NOMO-1 treated with DMSO at 0.1 percent for 48 hours (cell line): Measurements from ENCODE around the gene PHF12.
"Not testable (repeated sequence)": the region's sequence is repeated elsewhere in the genome, so short reads cannot be mapped to it uniquely, and the experiment has no call there.

Experiments
- DNase-seq: peaks from one replicate; lab custom pipeline; 2025; ENCODE audit not compliant: unreplicated experiment; lab: John Stamatoyannopoulos, UW

PHF12 gene

DNA sequence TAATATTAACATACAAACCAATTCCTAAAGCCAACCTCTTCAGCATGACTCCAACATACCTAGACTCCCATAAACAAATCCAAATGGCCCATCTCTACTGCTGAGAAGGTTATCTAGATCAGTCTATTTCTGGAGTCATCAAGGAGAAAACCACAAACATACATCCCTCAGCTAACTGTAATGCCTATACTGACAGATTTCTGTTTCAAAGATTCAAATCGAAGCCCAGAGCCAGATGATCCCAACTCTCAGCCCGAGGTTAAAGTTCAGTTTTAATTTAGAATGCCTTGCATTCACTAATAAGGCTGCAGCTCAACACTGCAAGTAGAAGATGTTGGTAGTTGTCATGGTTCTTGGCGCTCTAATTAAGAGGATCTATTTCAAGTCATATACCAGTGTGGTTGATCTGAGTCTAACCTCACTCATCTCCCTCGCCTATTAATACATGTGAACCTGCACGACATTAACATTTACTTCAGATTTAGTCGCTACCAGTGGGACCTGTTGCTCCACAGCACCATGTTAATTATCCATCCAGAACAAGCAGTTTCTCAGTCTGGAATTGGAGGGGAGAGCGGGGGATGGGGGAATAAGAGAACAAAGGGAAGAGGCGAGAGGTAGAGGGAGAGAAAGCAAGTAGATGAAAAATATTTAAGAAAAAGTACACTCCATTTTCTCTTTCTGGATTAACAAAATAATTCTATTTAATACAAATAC, 15.4 kb downstream of the PHF12 start:
- no peak for DNase-seq

DNA sequence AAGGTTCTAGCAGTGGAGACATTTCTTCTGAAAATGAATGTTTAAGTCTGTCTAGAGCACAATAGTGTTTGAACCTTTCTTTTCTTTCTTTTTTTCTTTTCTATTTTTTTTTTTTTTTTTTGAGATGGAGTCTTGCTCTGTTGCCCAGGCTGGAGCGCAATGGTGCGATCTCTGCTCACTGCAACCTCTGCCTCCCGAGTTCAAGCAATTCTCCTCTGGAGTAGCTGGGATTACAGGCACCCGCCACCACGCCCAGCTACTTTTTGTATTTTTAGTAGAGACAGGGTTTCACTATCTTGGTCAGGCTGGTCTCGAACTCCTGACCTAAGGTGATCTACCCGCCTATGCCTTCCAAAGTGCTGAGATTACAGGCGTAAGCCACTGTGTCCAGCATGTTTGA, 16.8 kb downstream of the PHF12 start:
- not testable (repeated sequence) for DNase-seq

DNA sequence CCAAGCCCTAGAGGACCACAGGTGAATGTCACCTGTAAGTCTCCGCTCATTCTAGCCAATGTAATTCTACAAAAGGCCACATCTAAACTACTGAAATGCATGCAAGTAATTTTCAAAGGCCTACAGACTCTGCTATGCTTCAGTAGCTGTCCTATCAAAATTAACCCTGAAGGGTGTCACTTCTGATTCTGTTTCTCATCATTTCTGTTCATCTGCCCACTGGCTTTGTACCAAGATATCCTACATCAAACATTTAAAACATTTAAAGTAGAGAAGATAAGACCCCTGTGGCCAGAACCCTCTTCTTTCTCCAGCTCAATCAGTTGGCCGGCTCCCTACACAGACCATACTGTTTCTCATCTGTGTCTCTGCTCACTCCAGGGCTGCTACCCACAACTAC, 21.5 kb downstream of the PHF12 start:
- no peak for DNase-seq

DNA sequence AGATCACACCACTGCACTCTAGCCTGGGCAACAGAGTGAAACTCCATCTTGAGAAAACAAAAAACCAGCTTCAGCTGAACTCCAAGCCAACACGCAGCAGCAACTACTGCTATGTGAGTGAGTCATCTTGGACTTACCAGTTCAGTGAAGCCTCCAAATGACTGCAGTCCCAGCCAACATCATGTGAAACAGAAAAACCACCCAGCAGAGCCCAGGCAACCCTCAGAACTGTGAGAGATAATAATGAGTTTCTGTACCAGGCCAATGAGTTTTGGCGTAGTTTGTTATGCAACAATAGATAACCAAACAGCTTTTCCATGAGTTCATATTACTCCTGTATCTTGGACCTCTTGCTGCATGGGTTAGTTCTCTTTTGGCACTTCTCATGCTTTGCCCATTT, 23.3 kb downstream of the PHF12 start:
- DNase-seq: no peak

DNA sequence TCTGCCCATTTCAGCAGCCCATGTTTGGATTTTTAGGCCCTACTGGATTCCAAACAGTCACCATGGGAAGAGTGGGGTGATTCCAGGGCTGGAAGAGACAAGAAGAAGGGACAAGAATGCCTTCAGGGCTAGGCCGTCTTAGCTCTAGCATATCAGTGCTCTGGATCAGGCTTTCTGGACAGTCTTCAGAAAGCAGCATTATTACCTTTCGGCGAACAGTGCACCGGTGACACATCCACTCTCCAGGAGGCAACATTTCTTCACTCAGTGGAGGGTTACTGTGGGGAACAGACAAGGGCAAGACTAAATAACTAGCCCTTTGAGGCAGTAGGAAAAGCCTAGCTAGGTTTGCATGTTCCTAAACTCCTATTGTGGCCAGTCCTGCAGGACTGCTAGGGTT, 24.5 kb downstream of the PHF12 start:
- DNase-seq: no peak

DNA sequence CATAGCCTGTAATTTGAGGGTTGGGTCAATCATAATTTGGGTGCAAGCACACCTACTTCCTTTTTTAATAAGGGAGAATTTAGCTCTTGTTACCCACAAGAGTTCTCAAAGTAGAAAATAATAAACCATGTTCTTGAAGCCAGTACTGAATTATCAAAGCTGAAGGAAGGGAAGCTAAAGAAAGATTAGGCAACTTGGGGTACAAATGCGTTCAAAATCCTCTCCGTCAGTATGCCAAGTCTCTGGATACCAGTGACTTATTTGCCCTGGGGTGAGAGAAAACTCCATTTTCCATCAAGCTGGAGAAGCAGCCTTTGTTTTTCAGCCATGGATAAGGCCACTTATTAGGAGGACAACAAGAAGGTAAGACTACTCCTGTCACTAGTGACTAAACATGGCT, 25.0 kb downstream of the PHF12 start:
- peak; percentile 79 for DNase-seq

DNA sequence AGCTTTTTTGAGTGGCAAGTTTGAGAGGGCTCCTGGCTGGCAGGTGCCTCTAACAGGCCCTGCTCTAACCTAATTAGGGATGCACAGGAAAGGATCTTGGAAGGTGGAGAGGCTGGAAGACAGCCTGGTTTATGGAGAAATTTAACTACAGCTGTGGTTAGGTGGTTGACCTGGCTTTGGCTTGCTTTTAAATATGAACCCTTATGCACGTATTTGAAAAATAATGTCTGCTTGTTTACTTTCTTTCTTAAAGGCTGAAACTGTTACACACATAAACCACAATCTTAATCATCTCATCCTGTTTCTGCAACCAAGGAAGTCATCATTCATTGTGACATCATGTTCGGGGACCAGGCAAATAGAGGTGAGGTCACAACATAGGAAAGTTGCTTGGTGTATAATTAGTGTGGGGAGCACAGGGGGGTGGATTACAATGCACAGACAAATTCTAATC, 25.4 kb downstream of the PHF12 start:
- DNase-seq: peak; percentile 92

DNA sequence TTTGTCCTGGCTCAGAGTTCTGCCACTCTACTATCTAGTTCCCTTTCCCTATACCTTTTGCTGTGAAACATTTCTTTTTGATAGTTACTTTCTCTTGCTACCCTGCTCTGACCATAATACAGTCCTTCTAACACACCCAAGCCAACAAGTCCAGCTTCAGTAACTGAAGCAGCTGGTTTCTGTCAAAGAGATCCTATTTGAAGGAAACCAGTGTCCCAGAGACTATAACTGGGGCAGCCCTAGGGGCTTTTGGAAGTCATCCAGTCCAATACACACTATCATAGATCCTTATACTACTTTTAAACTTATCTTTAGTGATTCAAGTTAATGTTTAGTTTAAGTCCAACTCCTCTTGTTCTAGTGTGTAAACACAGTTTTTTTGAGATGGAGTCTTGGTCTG, 31.1 kb downstream of the PHF12 start:
- DNase-seq: no peak

DNA sequence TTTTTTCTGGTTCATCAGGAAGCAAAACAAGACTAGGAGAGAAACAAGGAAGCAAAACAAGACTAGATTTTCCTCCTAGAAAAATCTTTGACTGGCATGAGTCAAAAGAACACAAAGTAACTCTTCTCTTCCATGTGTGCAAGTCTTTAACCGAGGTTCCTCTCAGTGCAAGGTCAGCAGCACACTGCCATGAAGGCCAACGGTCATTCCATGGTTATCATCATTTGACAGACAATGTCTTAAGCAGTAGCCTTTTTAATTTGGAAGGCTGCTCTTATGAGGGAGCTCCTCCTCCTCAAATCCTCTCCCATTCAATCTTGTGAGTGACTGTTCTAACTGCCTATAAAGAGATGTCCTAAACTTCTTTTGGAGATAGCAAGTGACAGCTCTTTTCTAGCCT, 33.0 kb downstream of the PHF12 start:
- DNase-seq: no peak

DNA sequence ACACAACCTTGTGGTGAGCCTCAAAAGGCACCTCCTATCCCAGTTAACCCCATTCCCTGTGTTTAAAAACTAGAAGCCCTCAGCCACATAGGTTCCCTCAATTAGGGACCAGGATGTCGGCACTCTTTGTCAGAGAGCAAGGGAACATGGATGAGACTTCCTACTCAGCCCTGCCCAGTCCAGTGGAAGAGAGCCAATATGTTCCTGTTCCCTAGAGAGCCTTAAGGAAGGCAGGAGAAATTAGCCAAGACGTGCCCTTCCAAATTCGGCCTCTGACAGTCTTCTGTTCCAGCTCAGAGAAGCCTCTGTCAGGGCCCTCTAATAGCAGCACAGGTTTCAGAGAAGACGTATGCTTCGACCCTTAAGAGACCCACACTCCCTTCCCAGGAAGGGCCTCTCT, 33.9 kb downstream of the PHF12 start:
- DNase-seq: no peak

DNA sequence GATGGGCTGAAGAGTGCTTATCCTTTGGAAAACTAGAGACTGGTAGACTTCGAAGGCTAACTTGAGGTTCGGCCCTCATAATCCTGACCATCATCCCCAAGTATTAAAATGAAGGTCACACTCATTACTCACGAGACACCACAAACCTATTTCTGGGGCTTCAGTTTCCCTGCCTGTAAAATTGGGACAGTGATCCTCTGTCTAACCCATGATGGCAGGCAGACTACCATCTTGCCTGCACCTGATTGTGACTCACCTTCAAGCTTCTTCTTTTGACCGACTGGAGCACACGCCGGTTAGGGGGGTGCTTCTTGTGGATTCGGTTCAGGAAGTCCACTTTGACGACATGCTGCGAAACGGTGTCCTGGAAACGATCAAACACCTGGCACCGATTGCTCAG, 34.3 kb downstream of the PHF12 start:
- no peak for DNase-seq

DNA sequence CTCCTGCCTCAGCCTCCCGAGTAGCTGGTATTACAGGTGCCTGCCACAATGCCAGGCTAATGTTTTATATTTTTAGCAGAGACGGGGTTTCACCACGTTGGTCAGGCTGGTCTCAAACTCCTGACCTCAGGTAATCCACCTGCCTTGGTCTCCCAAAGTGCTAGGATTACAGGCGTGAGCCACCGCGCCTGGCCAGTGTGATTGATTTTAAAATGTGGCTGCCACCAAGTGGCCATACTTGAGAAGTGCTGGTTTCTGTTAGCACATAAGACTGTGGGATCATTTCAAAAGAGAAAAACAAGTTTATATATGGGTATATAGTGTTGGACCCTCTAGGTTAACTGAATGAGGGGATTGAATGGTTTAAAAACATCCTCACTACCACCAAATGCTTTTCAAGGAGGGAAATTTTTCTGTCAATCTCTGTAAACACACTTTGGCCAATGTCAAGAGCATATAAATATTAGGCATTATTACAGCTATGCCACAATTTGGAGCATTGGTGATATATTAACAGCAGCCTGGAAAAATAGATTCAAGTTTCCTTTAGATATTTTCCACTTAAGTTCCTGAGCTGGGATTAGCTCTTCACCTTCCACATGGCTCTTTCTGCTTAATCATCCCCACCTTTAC, 34.9 kb downstream of the PHF12 start:
- no peak for DNase-seq

DNA sequence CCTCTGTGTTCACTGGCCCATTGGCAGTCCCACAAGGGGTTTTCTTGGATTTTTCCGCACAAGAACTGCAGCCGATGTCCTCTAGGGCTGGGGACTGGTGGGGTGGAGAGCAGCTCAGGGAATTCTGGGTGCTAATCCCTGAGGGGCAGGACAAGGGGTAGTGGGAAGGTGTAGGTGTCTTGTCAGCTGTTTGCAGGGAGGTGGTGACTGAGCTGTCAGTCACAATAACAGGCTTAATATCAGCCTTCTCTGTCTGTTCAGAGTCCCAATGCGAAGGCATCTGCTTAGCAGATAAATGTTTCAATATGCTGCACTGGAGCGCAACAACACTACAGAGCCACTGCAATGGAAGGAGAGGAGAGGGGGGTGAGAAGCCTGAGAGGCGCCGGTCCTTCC, 38.4 kb downstream of the PHF12 start:
- DNase-seq: no peak

DNA sequence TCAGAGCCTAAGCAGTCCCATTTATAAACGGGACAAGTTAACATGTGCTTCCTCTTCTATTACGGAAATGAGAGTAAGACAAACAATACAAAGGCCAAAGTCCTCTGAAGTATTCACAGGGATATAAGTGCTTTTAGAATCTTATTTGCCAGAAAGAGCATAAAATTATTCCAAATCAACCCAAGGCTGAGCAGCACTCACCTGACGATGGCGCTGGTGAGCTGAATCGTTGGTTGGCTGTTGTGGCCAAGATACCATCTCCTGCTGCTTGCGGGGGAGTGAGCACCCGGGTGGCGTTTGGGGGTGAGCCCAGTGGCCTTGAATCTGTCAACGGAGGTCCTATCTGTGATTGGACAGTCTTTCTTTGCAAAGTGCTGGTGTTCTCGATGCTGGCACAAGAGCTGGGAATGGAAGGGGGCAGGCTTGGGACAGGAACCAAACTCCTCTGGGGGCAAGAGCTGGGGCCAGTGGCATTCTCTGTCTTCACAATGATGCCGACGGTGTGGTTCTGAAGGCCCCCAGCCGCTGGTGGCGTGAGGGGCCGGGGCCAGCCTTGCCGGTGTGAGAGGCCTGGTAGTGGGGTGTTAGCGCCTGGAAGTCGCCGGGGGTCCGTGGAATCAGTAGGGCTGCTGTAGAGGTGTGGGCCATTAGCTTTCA, 38.9 kb downstream of the PHF12 start:
- DNase-seq: no peak

DNA sequence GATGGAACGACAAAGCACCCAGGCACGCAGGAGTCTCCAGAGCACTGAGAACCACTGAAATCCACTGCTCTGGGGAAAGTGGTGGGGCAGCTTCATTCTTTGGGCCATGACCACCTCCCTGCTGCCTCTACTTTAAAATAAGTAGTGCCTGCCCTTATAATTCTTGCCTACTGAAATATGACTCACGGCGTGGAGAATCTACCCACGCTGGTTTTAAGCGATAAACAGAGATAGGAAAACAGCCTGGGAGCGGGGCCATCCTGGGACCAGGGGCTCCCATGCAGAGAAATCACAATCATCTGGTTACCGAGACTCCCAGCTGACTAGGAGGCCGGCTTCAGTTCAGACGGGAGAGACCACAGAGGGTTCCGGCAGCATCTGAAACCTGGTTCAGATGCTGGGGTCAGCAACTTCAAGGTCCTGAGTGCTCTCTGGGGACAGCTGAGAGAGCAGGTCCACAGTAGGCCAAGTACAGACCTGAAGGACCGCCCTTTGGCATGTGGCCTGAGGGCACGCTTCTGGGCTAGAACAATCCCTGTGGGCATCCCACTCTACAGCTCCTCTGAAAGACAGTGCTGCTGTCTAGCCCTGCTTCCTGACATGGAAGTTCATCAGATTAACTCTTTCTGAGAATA, 39.8 kb downstream of the PHF12 start:
- DNase-seq: no peak

DNA sequence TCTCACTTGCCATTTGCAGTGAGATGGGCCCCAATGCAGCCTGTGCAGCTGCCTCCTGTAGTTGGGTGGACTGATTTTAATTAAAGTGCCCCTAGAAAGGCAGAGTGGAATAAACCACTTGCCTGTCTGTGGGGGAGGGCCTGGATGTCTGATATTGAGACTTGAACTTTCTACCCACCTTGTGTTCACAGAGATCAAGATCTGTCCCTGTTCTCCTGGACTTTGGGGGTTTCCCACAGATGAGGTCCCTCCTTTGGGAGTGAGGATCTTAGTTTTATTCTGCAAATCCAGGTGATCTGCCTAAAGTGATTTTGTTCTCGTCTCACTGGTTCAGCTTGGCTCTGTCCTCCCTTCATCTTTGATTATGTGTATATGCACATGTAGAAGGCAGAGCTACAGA, 40.8 kb downstream of the PHF12 start:
- no peak for DNase-seq

DNA sequence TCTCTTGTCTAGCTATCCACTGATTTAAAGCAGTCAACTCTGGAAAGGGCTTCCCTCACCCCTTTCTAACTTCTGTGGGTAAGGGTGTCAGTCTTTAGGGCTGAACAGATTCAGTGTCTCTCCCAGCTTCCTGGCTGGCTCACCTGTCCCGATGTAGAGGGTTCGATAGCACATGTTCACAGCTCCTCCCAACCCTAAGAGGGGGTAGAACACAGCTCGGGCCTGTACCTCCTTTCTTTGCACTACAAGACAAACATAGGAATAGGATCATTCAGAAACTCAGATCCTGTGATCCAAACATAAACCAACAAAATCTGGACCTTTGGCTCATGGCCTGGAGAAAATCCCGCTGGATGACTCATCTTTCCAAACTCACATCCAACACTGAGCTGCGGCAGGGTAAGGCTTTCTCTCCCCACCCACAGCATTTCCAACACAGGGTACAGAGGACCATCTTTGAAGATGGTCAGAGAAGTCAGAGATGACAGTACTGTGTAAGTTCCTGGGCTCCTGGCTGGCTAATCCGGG, 42.6 kb downstream of the PHF12 start:
- DNase-seq: no peak

DNA sequence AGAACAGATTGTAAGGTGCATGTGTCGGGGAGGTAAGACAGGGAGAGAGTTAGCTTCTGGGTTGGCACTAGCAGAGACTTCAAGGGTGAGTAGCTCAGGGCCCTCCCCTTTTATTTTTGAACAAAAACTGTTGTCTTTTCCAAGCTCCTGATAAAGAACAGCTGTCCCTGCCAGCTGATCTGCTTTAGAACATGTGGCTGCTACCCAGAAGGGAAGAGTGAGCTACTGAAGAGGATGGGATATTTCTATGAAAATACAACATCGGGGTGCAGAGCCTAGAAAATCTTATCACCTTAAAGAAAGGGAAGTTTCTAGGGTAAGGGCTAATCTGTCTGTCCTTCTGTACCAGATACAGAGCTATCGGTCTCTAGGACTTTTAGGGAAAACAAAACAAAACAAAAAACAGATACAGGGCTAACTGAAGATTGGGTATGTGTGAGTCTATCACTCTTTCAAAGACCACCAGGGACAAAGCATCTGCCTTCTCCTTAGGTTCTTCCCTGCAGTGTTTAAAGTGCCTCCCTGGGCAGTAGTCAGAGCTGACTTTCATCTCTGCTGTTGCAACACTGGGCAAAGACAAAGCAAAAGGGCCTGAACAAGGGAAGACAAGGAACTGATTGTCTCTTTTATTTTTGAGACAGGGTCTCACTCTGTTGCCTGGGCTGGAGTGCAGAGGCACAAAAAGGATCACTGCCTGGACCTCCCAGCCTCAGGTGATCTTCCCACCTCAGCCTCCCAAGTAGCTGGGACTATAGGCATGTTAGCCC, 43.4 kb downstream of the PHF12 start:
- no peak for DNase-seq

DNA sequence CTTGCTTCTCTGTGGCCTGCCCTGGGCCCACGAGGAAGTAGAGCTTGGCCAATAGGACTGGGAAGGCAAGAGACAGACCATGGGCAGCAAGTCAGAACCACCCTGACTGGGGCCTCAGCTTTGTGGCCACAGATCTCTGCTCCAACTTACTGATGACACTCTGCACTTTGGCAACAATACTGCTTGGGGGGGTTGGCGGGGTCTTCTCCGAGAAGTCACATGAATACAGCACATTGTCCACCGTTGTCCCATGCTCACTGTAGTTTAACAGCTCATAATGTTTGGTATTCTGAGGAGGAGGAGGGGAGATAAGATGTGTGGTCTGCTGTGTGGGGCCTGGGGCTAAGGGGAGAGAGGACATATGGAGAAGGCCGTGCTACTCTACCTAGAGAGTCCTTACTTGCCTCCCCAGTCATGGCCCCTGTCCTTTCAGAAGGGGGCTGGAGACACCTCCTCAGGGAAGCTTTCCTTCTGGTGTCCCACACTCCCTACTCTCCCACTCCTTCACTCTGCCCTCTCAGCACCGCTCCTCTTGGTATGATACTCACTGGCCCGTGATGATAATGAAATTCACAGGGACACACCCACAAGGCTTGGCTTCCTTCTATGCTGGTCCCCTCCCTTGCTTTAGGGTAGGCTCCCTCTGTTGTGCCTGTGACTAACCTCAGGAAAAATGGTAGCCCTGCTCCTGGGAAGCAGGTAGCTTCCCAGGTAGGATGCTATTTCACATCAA, 44.4 kb downstream of the PHF12 start:
- no peak for DNase-seq

DNA sequence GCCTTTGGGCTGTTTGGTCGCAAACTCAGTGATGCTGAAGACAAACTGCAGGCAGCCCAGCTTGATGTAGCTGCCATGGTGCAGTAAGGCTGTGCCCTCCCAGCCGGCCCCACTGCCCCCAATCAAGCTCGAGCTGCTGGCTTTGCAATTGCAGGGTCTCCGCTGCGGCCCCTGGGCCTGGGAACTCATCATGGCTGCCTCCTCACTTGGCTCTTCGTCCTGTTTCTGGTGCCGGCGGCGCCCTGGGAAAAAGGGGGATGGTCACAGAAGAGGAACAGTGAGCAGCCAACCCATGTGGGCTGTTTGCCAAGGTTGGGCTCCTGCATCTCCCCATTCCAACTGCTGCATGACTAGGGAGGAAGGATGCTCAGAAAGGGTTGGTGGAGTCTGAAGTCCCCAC, 45.0 kb downstream of the PHF12 start:
- DNase-seq: no peak
